HepG2 (cell line): ENCODE measurements around the gene NAA38. TPM values are rescaled to one million over a fixed set of nuclear protein-coding genes. Genes with fewer than 3 reads are reported as not detected.

Source experiments
- BHLHE40 ChIP-seq: IDR thresholded peaks from 2 replicates; pipeline ENCODE4 v1.6.1; 2011; ENCODE audit warnings: low read length, improper control_type of control experiment
- CREB1 ChIP-seq, 2 experiments: fragments of 450-650 bp in 1 of 2; IDR thresholded peaks; 2 replicates each; pipeline ENCODE4 v1.6.1; 2016 to 2017; ENCODE audit warnings: control low read depth in 1 of 2, mild to moderate bottlenecking in 1 of 2, missing compliant biosample characterization in 1 of 2, missing genetic modification characterization in 1 of 2
- HDAC2 ChIP-seq: sonication (generic); formaldehyde crosslinking; IDR thresholded peaks from 2 replicates; pipeline ENCODE4 v1.4.0; 2020; ENCODE audit warnings: missing genetic modification reagents
- HNF4G ChIP-seq, 2 experiments: sonication (generic) in 1 of 2; formaldehyde crosslinking in 1 of 2; IDR thresholded peaks; 2 replicates each; pipeline versions ENCODE4 v1.4.0 to v1.6.1; 2011 to 2020; ENCODE audit warnings: borderline replicate concordance in 2 of 2, low read depth in 2 of 2, mild to moderate bottlenecking in 2 of 2, low read length in 1 of 2, missing genetic modification reagents in 1 of 2, moderate library complexity in 1 of 2
- IRF2 ChIP-seq: IDR thresholded peaks from 2 replicates; pipeline ENCODE4 v1.6.1; 2018; ENCODE audit warnings: missing genetic modification reagents, missing compliant biosample characterization
- JDP2 ChIP-seq: sonication (generic); formaldehyde crosslinking; IDR thresholded peaks from 2 replicates; pipeline ENCODE4 v1.8.1; 2022; ENCODE audit warnings: missing genetic modification reagents, borderline replicate concordance
- MIXL1 ChIP-seq: IDR thresholded peaks from 2 replicates; pipeline ENCODE4 v1.6.1; 2016
- NFE2 ChIP-seq: sonication (generic); formaldehyde crosslinking; IDR thresholded peaks from 2 replicates; pipeline ENCODE4 v1.4.0; 2020; ENCODE audit warnings: missing genetic modification reagents
- PAWR ChIP-seq: sonication (generic); formaldehyde crosslinking; IDR thresholded peaks from 2 replicates; pipeline ENCODE4 v1.4.0; 2020; ENCODE audit warnings: missing genetic modification reagents, mild to moderate bottlenecking, borderline replicate concordance
- YEATS2 ChIP-seq: sonication (generic); formaldehyde crosslinking; IDR thresholded peaks from 2 replicates; pipeline ENCODE4 v1.4.0; 2020; ENCODE audit warnings: missing genetic modification reagents, borderline replicate concordance
- ZNF589 ChIP-seq: sonication (generic); formaldehyde crosslinking; conservative IDR thresholded peaks from 2 replicates; pipeline ENCODE4 v1.8.0; 2022; ENCODE audit warnings: mild to moderate bottlenecking, moderate library complexity, missing genetic modification reagents
- polyA plus RNA-seq, 8 experiments: library from polyadenylated mRNA; depleted of rRNA in 3 of 8; stranded (reverse) in 7 of 8; unstranded in 1 of 8; fragments of >200 nt; fragmentation: Illumina TruSeq in 4 of 8; extraction: Trizol in 4 of 8; gene quantifications; 2 replicates each; pipeline versions ENCODE4 v1.2.1 to v1.2.3, GENCODE V29; 2011 to 2016; ENCODE audit warnings: low read depth in 4 of 8, missing spikeins in 1 of 8, mixed read lengths in 1 of 8; ENCODE audit not compliant: insufficient read depth in 1 of 8
- total RNA-seq, 5 experiments: library from RNA; depleted of rRNA; stranded (reverse); fragments of >200 nt; fragmentation: Illumina TruSeq; extraction: Trizol; gene quantifications; 2 replicates each; pipeline ENCODE4 v1.2.3, GENCODE V29; 2016; ENCODE audit warnings: low read depth in 1 of 5
- TF ChIP-seq, protein P1 (sequence below): sonication (generic); formaldehyde crosslinking; IDR thresholded peaks from 2 replicates; pipeline ENCODE4 v1.5.1; 2020; ENCODE audit warnings: missing genetic modification reagents, mild to moderate bottlenecking, borderline replicate concordance
- TF ChIP-seq, protein P2 (sequence below): sonication (generic); formaldehyde crosslinking; IDR thresholded peaks from 2 replicates; pipeline ENCODE4 v1.9.0; 2021; ENCODE audit warnings: mild to moderate bottlenecking, missing genetic modification reagents
- TF ChIP-seq, protein P3 (sequence below): IDR thresholded peaks from 2 replicates; pipeline ENCODE4 v1.4.0; 2020; ENCODE audit warnings: mild to moderate bottlenecking, missing genetic modification reagents
- TF ChIP-seq, protein P4 (sequence below): sonication (generic); formaldehyde crosslinking; IDR thresholded peaks from 2 replicates; pipeline ENCODE4 v1.4.0; 2020; ENCODE audit warnings: missing genetic modification reagents; ENCODE audit errors: not compliant biosample characterization

Gene NAA38
- total and polyA plus RNA-seq, 2 of the 13 experiments (the other 11 are each of a cell fraction or from before 2014, with no cell fraction given) = 46.9 to 91.6 TPM

DNA sequence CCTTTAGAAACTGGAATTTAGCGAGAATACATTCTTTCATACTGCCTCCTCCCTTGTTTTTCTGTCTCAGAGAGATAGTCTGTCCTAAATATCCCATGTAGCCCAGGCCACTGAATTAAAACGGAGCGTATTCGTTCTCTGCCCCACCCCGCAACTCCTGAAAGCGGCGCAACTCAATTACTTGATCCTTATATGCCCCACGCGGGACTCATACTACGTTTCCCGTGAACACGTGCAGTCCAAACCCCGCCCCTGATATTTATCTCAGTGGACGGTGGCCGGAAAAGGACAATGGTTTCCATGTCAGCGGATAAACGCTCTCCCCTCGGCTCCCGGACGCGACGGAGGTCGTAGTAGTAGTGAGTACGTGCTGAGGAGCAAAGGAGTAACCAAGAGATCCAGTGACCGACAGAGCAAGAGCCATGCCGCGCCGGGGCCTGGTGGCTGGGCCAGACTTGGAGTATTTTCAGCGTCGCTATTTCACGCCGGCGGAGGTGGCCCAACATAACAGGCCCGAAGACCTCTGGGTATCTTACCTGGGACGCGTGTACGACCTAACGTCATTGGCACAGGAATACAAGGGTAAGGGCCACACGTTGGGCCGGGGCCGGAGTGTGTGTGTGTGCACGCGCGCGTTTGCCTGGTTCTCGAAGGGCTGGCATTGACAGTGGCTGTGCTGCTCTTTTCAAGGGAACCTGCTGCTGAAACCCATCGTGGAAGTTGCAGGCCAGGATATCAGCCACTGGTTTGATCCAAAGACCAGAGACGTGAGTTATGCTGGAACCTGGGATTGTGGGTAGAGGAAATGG is 558 bp upstream of the NAA38 start, which contains the start of gene CYB5D1 (continued):
- TF ChIP-seq, protein P1, sequence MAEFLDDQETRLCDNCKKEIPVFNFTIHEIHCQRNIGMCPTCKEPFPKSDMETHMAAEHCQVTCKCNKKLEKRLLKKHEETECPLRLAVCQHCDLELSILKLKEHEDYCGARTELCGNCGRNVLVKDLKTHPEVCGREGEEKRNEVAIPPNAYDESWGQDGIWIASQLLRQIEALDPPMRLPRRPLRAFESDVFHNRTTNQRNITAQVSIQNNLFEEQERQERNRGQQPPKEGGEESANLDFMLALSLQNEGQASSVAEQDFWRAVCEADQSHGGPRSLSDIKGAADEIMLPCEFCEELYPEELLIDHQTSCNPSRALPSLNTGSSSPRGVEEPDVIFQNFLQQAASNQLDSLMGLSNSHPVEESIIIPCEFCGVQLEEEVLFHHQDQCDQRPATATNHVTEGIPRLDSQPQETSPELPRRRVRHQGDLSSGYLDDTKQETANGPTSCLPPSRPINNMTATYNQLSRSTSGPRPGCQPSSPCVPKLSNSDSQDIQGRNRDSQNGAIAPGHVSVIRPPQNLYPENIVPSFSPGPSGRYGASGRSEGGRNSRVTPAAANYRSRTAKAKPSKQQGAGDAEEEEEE (CRISPR knock-in tag) = no peak
- TF ChIP-seq, protein P2, sequence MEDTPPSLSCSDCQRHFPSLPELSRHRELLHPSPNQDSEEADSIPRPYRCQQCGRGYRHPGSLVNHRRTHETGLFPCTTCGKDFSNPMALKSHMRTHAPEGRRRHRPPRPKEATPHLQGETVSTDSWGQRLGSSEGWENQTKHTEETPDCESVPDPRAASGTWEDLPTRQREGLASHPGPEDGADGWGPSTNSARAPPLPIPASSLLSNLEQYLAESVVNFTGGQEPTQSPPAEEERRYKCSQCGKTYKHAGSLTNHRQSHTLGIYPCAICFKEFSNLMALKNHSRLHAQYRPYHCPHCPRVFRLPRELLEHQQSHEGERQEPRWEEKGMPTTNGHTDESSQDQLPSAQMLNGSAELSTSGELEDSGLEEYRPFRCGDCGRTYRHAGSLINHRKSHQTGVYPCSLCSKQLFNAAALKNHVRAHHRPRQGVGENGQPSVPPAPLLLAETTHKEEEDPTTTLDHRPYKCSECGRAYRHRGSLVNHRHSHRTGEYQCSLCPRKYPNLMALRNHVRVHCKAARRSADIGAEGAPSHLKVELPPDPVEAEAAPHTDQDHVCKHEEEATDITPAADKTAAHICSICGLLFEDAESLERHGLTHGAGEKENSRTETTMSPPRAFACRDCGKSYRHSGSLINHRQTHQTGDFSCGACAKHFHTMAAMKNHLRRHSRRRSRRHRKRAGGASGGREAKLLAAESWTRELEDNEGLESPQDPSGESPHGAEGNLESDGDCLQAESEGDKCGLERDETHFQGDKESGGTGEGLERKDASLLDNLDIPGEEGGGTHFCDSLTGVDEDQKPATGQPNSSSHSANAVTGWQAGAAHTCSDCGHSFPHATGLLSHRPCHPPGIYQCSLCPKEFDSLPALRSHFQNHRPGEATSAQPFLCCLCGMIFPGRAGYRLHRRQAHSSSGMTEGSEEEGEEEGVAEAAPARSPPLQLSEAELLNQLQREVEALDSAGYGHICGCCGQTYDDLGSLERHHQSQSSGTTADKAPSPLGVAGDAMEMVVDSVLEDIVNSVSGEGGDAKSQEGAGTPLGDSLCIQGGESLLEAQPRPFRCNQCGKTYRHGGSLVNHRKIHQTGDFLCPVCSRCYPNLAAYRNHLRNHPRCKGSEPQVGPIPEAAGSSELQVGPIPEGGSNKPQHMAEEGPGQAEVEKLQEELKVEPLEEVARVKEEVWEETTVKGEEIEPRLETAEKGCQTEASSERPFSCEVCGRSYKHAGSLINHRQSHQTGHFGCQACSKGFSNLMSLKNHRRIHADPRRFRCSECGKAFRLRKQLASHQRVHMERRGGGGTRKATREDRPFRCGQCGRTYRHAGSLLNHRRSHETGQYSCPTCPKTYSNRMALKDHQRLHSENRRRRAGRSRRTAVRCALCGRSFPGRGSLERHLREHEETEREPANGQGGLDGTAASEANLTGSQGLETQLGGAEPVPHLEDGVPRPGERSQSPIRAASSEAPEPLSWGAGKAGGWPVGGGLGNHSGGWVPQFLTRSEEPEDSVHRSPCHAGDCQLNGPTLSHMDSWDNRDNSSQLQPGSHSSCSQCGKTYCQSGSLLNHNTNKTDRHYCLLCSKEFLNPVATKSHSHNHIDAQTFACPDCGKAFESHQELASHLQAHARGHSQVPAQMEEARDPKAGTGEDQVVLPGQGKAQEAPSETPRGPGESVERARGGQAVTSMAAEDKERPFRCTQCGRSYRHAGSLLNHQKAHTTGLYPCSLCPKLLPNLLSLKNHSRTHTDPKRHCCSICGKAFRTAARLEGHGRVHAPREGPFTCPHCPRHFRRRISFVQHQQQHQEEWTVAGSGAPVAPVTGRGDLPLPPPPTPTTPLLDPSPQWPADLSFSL = no peak
- TF ChIP-seq PAWR (CRISPR knock-in tag) (no peak), NFE2 (no peak), IRF2 (CRISPR knock-in tag) (peak; percentile 71), ZNF589 (CRISPR knock-in tag) (no peak), HDAC2 (CRISPR knock-in tag) (no peak; the same call in 1 of the 2 replicates), YEATS2 (CRISPR knock-in tag) (no peak; the same call in 1 of the 2 replicates), MIXL1 (CRISPR knock-in tag) (0 out of 2 replicates have a peak, but pooled peaks have one; percentile 26), CREB1 (IDR thresholded peaks at IDR 0.05) (no peak), CREB1 (CRISPR knock-in tag; IDR thresholded peaks at IDR 0.05) (peak; percentile 60; the same call in 1 of the 2 replicates), HNF4G (IDR thresholded peaks at IDR 0.05; ENCODE audit: borderline replicate concordance, low read depth, low read length) (no peak), HNF4G (CRISPR knock-in tag; IDR thresholded peaks at IDR 0.05; ENCODE audit: borderline replicate concordance, low read depth) (no peak), JDP2 (CRISPR knock-in tag) (no peak), BHLHE40 (peak; percentile 89)
- TF ChIP-seq, protein P3, sequence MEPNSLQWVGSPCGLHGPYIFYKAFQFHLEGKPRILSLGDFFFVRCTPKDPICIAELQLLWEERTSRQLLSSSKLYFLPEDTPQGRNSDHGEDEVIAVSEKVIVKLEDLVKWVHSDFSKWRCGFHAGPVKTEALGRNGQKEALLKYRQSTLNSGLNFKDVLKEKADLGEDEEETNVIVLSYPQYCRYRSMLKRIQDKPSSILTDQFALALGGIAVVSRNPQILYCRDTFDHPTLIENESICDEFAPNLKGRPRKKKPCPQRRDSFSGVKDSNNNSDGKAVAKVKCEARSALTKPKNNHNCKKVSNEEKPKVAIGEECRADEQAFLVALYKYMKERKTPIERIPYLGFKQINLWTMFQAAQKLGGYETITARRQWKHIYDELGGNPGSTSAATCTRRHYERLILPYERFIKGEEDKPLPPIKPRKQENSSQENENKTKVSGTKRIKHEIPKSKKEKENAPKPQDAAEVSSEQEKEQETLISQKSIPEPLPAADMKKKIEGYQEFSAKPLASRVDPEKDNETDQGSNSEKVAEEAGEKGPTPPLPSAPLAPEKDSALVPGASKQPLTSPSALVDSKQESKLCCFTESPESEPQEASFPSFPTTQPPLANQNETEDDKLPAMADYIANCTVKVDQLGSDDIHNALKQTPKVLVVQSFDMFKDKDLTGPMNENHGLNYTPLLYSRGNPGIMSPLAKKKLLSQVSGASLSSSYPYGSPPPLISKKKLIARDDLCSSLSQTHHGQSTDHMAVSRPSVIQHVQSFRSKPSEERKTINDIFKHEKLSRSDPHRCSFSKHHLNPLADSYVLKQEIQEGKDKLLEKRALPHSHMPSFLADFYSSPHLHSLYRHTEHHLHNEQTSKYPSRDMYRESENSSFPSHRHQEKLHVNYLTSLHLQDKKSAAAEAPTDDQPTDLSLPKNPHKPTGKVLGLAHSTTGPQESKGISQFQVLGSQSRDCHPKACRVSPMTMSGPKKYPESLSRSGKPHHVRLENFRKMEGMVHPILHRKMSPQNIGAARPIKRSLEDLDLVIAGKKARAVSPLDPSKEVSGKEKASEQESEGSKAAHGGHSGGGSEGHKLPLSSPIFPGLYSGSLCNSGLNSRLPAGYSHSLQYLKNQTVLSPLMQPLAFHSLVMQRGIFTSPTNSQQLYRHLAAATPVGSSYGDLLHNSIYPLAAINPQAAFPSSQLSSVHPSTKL = no peak; the same call in 1 of the 2 replicates
- TF ChIP-seq, protein P4, sequence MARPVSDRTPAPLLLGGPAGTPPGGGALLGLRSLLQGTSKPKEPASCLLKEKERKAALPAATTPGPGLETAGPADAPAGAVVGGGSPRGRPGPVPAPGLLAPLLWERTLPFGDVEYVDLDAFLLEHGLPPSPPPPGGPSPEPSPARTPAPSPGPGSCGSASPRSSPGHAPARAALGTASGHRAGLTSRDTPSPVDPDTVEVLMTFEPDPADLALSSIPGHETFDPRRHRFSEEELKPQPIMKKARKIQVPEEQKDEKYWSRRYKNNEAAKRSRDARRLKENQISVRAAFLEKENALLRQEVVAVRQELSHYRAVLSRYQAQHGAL (CRISPR knock-in tag) = no peak
